ENCODE results near the gene KLHDC10.
"Not testable (repeated sequence)": the region's sequence is repeated elsewhere in the genome, so short reads cannot be mapped to it uniquely, and the experiment has no call there.

- TF ChIP-seq POLR2A, CTCF, POLR2AphosphoS5 (IDR thresholded peaks at IDR 0.05): not testable (repeated sequence)
Measured at GRCh38 chr7:130126840-130127239, 56.5 kb downstream of the KLHDC10 start.
